Neural cell (in vitro differentiated cells): Measurements from ENCODE around the gene TMEM245. TPM values are rescaled to one million over a fixed set of nuclear protein-coding genes. Genes with fewer than 3 reads are reported as not detected.

Source experiments
- H2AFZ ChIP-seq: fragments of 200-600, 300-800 bp; sonication (generic), shearing (Covaris generic); 2 replicates; pipeline ENCODE4 v1.6.0; 2014; ENCODE audit warnings: low read depth, mild to moderate bottlenecking, antibody characterized with exemption, low read length, moderate library complexity
- H3F3A ChIP-seq: fragments of 200-600 bp; shearing (Covaris generic); 2 replicates; pipeline ENCODE4 v1.6.1; 2016; ENCODE audit warnings: mild to moderate bottlenecking, moderate library complexity, mixed read lengths, antibody characterized with exemption, low read length; ENCODE audit not compliant: insufficient read depth, poor library complexity, severe bottlenecking
- H3K27ac ChIP-seq: fragments of 200-600, 300-800 bp; sonication (generic), shearing (Covaris generic); 2 replicates; pipeline ENCODE4 v1.5.1; 2014; ENCODE audit warnings: mild to moderate bottlenecking, low read length, moderate library complexity
- H3K27me3 ChIP-seq: fragments of 300-800, 200-600 bp; sonication (generic), shearing (Covaris generic); 2 replicates; pipeline ENCODE4 v1.6.0; 2014; ENCODE audit warnings: mild to moderate bottlenecking, low read depth, low read length, moderate library complexity; ENCODE audit not compliant: insufficient read depth
- H3K36me3 ChIP-seq: fragments of 300-800, 200-600 bp; sonication (generic), shearing (Covaris generic); 2 replicates; pipeline ENCODE4 v1.5.1; 2014; ENCODE audit warnings: mild to moderate bottlenecking, antibody characterized with exemption, low read length, moderate library complexity; ENCODE audit not compliant: insufficient read depth
- H3K4me2 ChIP-seq: fragments of 300-800, 200-600 bp; sonication (generic), shearing (Covaris generic); 2 replicates; pipeline ENCODE4 v1.6.0; 2014; ENCODE audit warnings: mild to moderate bottlenecking, low read length
- H3K4me3 ChIP-seq: fragments of 300-800, 200-600 bp; sonication (generic), shearing (Covaris generic); 2 replicates; pipeline ENCODE4 v1.5.1; 2014; ENCODE audit warnings: mild to moderate bottlenecking, low read length, moderate library complexity
- H3K79me2 ChIP-seq: fragments of 200-600 bp; shearing (Covaris generic); replicated peaks from 2 replicates; pipeline ENCODE4 v1.6.0; 2014; ENCODE audit warnings: mild to moderate bottlenecking, low read length, moderate library complexity; ENCODE audit not compliant: insufficient read depth
- H3K9ac ChIP-seq: fragments of 300-800, 200-600 bp; sonication (generic), shearing (Covaris generic); 2 replicates; pipeline ENCODE4 v1.6.1; 2016; ENCODE audit warnings: mild to moderate bottlenecking, low read length, mixed read lengths
- H3K9me2 ChIP-seq: fragments of 200-600 bp; shearing (Covaris generic); 2 replicates; pipeline ENCODE4 v1.6.1; 2016; ENCODE audit warnings: mild to moderate bottlenecking, low read length, mixed read lengths; ENCODE audit not compliant: insufficient read depth
- H3K9me3 ChIP-seq: fragments of 200-600, 300-800 bp; sonication (generic), shearing (Covaris generic); 2 replicates; pipeline ENCODE4 v1.6.1; 2016; ENCODE audit warnings: mild to moderate bottlenecking, mixed run types, low read length, moderate library complexity, mixed read lengths
- H4K20me1 ChIP-seq: fragments of 200-600 bp; shearing (Covaris generic); 2 replicates; pipeline ENCODE4 v1.6.1; 2016; ENCODE audit warnings: mild to moderate bottlenecking, mixed run types; ENCODE audit not compliant: insufficient read depth
- EP300 ChIP-seq: fragments of 450-650 bp; conservative IDR thresholded peaks from 2 replicates; pipeline ENCODE4 v1.6.1; 2014; ENCODE audit warnings: antibody characterized with exemption, mild to moderate bottlenecking, moderate library complexity; ENCODE audit not compliant: poor library complexity, severe bottlenecking
- EZH2 ChIP-seq: fragments of 200-600, 300-800 bp; shearing (Covaris generic), sonication (generic); IDR thresholded peaks from 2 replicates; pipeline ENCODE4 v1.6.1; 2014; ENCODE audit warnings: antibody characterized with exemption, low read length, borderline replicate concordance, mild to moderate bottlenecking; ENCODE audit not compliant: insufficient read depth, poor library complexity, severe bottlenecking
- MXI1 ChIP-seq: fragments of 450-650 bp; conservative IDR thresholded peaks from 2 replicates; pipeline ENCODE4 v1.6.1; 2014; ENCODE audit warnings: antibody characterized with exemption, mild to moderate bottlenecking; ENCODE audit not compliant: poor library complexity, severe bottlenecking
- POLR2AphosphoS5 ChIP-seq: IDR thresholded peaks from 2 replicates; pipeline ENCODE4 v1.6.1; 2012
- RAD21 ChIP-seq: fragments of 450-650 bp; conservative IDR thresholded peaks from 2 replicates; pipeline ENCODE4 v1.6.1; 2014; ENCODE audit warnings: antibody characterized with exemption, mild to moderate bottlenecking, moderate library complexity
- SMC3 ChIP-seq: fragments of 450-650 bp; conservative IDR thresholded peaks from 2 replicates; pipeline ENCODE4 v1.6.1; 2014; ENCODE audit warnings: antibody characterized with exemption, mild to moderate bottlenecking, moderate library complexity; ENCODE audit not compliant: poor library complexity
- TAF1 ChIP-seq: IDR thresholded peaks from 2 replicates; pipeline ENCODE4 v1.6.1; 2012; ENCODE audit warnings: low read depth
- polyA plus RNA-seq: library from polyadenylated mRNA; depleted of rRNA; stranded (reverse); fragments of >200 nt; gene quantifications from 2 replicates; pipeline ENCODE4 v1.2.3, GENCODE V29; 2014
- TF ChIP-seq, protein P1 (sequence below): fragments of 450-650 bp; IDR thresholded peaks from 2 replicates; pipeline ENCODE4 v1.5.1; 2014; ENCODE audit warnings: antibody characterized with exemption, mild to moderate bottlenecking, moderate library complexity; ENCODE audit not compliant: poor library complexity, severe bottlenecking
- TF ChIP-seq, protein P2 (sequence below): IDR thresholded peaks from 2 replicates; pipeline ENCODE4 v1.6.1; 2012; ENCODE audit warnings: borderline replicate concordance

The TMEM245 gene
- polyA plus RNA-seq, 1 donor from 2014 or later, result 32.1 TPM

DNA sequence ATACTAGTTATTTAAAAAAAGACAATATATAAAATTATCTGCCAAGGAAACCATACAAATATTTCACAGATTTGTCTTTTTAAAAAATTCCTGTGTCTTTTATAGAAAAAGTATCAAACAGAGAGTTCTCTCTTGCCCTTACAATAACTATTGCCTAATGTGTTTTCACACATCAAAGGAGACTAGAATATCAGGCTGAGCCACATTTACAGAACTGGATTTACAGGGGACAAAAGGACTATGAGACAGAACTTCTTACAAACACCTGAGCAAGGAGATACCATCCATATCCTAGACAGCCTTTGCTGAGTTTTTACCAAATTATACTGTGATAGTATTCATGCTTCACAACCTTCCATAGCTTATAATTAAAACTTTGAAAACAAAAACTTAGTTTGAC, 34.2 kb downstream of the TMEM245 start:
- no peaks in the 10 kb centered on the region for H3K36me3 ChIP-seq
- no peak overlapping the region for H3K27ac ChIP-seq
- no peaks in the 10 kb centered on the region for H3K9me2 ChIP-seq
- no peak for TF ChIP-seq RAD21
- no peak for TF ChIP-seq POLR2AphosphoS5
- no peak for TF ChIP-seq EP300
- TF ChIP-seq, protein P1, sequence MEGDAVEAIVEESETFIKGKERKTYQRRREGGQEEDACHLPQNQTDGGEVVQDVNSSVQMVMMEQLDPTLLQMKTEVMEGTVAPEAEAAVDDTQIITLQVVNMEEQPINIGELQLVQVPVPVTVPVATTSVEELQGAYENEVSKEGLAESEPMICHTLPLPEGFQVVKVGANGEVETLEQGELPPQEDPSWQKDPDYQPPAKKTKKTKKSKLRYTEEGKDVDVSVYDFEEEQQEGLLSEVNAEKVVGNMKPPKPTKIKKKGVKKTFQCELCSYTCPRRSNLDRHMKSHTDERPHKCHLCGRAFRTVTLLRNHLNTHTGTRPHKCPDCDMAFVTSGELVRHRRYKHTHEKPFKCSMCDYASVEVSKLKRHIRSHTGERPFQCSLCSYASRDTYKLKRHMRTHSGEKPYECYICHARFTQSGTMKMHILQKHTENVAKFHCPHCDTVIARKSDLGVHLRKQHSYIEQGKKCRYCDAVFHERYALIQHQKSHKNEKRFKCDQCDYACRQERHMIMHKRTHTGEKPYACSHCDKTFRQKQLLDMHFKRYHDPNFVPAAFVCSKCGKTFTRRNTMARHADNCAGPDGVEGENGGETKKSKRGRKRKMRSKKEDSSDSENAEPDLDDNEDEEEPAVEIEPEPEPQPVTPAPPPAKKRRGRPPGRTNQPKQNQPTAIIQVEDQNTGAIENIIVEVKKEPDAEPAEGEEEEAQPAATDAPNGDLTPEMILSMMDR, result no peak
- no peak for TF ChIP-seq MXI1
- TF ChIP-seq TAF1, result no peak
- TF ChIP-seq, protein P2, sequence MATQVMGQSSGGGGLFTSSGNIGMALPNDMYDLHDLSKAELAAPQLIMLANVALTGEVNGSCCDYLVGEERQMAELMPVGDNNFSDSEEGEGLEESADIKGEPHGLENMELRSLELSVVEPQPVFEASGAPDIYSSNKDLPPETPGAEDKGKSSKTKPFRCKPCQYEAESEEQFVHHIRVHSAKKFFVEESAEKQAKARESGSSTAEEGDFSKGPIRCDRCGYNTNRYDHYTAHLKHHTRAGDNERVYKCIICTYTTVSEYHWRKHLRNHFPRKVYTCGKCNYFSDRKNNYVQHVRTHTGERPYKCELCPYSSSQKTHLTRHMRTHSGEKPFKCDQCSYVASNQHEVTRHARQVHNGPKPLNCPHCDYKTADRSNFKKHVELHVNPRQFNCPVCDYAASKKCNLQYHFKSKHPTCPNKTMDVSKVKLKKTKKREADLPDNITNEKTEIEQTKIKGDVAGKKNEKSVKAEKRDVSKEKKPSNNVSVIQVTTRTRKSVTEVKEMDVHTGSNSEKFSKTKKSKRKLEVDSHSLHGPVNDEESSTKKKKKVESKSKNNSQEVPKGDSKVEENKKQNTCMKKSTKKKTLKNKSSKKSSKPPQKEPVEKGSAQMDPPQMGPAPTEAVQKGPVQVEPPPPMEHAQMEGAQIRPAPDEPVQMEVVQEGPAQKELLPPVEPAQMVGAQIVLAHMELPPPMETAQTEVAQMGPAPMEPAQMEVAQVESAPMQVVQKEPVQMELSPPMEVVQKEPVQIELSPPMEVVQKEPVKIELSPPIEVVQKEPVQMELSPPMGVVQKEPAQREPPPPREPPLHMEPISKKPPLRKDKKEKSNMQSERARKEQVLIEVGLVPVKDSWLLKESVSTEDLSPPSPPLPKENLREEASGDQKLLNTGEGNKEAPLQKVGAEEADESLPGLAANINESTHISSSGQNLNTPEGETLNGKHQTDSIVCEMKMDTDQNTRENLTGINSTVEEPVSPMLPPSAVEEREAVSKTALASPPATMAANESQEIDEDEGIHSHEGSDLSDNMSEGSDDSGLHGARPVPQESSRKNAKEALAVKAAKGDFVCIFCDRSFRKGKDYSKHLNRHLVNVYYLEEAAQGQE, result no peak
- no peak for TF ChIP-seq EZH2
- TF ChIP-seq SMC3, result no peak
- no peaks in the 10 kb centered on the region for H3K27me3 ChIP-seq
- no peak overlapping the region for H3K4me3 ChIP-seq
- no peaks in the 10 kb centered on the region for H4K20me1 ChIP-seq
- H3K79me2 ChIP-seq, result no peaks in the 10 kb centered on the region
- no peak overlapping the region for H3K9ac ChIP-seq
- H3K4me2 ChIP-seq, result no peak overlapping the region
- H3K9me3 ChIP-seq, result no peaks in the 10 kb centered on the region
- H2AFZ ChIP-seq, result no peak overlapping the region
- no peaks in the 10 kb centered on the region for H3F3A ChIP-seq

DNA sequence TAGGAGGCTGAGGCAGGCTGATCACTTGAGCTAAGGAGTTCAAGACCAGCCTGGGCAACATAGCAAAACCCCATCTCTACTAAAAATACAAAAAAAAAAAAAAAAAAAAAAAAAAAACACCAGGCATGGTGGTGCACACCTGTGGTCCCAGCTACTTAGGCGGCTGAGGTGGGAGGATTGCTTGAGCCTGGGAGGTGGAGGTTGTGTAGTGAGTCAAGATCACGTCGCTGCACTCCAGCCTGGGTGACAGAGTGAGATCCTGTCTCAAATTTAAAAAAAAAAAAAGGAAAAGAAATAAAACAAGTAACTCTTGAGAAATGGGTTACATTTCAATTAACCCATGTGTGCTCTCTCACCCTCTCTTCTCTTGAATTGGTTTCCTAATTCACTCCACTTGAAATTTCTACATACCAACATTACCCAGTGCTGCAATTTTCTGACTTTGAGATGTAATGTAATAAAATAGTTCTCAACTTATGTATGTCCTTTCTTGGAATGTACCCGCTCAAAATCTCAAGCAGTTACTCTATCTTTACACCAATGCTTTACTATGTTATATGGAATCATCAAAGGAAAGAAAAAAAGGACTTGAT, 35.8 kb downstream of the TMEM245 start:
- Histone ChIP-seq H3K27ac (no peak overlapping the region), H3K36me3 (peaks cover 9% of the 10 kb centered on the region), H3K4me2 (no peak overlapping the region), H3K27me3 (no peaks in the 10 kb centered on the region), H3K79me2 (no peaks in the 10 kb centered on the region), H3K9ac (no peak overlapping the region), H3K9me2 (no peaks in the 10 kb centered on the region), H3F3A (no peaks in the 10 kb centered on the region), H2AFZ (no peak overlapping the region), H3K4me3 (no peak overlapping the region), H4K20me1 (no peaks in the 10 kb centered on the region), H3K9me3 (no peaks in the 10 kb centered on the region)
- TF ChIP-seq TAF1 (no peak), POLR2AphosphoS5 (no peak), EZH2 (no peak), MXI1 (no peak)
- TF ChIP-seq, protein P2, result no peak
- TF ChIP-seq, protein P1, result no peak
